UCSD-AML1 (cell line): Measurements from ENCODE around the gene SLX9.
"Not testable (repeated sequence)": the region's sequence is repeated elsewhere in the genome, so short reads cannot be mapped to it uniquely, and the experiment has no call there.

Experiments
- DNase-seq: peaks from one replicate; lab custom pipeline; 2025; ENCODE audit not compliant: unreplicated experiment; lab: John Stamatoyannopoulos, UW

SLX9 gene

DNA sequence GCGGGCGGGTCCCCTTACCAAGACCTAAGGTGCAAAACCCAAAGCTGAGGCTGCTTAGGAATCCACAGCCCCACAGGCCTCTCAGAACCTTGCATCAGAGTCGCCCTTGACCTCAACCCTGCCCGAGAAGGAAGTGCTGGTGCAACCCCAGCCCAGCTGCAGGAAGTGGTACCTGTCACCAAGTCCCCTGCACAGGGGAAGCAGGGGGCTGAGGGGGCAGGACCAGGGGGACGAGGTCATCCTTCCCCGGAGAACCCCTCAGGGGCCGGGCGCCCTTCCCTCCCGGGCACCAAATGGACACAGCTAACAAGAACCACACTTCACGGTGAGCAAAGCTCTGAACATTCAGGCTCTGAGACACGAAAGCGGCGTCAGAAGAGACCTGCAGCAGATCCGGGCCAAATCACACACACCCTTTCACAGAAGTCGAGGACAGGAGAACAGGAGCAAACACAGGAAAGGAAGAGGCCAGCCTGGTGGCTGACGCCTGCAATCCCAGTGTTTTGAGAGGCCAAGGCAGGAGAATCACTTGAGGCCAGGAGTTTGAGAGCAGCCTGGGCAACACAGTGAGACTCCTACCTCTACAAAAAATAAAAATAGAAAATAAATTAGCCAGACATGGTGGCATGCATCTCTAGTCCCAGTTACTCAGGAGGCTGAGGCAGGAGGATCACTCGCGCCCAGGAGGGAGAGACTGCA is 25.5 kb upstream of the SLX9 start:
- peak; percentile 70 for DNase-seq

DNA sequence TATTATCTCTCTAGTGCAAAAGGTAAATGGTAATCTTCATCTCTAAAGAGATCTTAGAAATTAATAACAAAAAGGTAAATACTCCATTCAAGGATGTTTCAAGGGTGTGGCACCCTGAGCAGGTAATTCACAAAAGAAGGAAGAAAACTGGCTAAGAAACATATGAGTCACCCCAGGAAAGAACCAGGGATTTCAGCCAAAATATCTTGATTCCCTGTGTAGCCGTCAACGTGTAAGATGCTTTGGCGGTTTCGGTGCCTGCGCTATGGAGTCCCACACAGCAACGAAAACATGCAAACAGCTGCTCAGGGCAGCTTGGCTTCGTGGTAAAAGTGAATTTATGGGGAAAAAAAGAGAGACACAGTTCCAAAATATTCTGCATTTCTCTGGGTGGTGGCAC is 22.9 kb upstream of the SLX9 start:
- no peak for DNase-seq

DNA sequence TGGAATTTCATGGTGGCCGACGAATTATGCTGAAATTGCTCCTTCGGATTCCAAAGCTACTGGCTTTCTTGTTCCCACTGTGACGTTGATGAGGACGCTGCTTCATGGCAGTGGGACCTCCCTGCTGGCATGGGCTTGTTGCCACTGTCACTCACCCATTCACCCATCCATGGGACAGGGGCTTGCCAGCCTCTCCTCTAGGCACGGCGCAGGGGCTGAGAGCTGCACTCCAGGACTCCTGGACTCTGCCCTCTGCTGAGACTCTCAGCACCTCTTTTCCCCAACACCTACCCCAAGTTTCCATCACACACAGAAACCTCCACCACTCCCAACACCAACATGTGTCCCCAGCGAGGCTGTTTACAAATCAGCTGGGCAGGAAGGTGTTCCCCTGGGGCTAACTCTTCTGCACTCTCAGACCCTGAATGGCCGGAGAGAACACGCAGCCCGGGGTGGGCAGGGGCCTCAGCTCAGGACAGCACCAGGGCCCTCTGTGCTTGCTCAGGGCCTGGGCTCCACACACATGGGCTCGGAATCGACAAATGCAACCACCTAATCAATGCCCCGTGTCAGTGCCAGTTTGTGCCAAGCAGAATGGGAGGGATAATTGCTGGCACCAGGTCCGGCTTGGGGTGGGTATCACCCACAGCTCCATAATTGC is 22.3 kb upstream of the SLX9 start:
- DNase-seq, result no peak

DNA sequence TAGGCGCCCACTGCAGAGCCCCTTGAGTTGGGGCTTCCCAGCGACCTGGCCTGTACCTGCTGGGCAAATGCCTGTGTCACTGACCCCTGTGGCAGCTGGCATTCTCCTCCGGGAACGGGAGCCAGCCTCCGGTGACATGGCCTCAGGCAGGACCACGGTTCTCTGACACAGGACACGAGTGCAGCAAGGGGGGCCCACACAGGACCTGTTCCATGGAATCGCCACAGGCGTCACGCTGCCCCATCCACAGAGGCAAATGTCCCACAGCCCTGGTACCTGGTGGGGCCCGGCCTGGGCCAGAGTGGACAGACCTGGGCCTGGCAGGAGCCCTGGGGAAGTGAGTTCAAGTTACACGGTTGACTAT is 21.7 kb upstream of the SLX9 start:
- DNase-seq, result no peak

DNA sequence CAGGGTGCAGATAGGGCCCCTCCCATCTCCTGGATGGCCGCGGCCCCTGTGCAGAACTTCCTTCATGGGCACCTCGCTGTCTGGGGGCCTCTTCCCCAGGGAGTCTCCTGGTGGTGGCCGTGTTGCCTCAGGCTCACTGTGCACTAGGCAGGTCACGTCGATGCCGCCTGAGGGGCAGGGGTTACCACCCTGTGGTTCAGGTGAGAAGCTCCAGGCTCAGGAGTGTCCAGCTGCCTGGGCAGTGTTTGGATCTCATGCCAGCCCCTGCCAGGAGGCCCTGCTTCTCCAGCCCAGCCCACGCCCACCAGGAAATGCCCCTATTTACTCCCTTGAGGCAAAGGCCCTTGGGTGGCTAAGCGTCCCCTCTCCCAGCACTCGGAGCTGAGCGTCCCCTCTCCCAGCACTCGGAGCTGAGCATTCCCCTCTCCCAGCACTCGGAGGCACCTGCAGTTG is 21.2 kb upstream of the SLX9 start:
- no peak for DNase-seq

DNA sequence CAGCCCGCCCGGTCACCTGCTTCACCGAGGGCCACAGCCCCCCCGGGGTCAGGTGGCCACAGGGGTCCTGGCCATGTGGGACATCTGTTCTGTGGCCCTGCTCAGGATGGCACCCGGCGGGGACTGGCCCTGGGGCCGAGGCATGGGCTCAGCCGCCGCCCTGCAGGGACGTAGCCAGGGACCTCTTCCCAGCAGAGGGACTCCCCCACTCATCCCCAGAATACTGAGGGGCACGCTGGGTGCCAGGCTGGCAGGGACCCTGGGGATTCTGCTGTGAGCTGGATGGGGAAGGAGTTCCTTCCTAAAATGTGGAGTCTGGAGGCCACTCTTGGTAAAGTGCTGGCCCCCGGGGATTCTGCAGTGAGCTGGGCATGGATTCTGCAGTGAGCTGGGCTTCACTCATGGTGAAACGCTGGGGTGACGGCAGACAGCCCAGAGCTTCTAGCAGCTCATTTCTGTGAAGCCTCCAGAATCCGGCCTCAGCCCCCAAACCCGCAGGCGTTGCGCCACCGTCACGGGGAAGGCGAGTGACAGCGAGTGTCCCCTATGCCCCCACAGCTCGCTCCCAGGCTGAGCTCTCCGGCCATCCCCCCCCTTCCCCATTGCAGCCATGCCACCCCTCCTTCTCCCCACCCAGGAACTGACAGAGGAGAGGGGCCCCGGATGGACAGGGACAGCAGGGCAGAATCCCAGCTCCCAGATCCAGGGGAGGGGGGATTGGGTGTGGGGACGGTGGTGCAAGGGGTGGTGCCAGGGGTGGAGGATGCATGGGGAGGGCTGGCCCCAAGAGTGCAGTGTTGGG is 20.5 kb upstream of the SLX9 start:
- DNase-seq, result no peak

DNA sequence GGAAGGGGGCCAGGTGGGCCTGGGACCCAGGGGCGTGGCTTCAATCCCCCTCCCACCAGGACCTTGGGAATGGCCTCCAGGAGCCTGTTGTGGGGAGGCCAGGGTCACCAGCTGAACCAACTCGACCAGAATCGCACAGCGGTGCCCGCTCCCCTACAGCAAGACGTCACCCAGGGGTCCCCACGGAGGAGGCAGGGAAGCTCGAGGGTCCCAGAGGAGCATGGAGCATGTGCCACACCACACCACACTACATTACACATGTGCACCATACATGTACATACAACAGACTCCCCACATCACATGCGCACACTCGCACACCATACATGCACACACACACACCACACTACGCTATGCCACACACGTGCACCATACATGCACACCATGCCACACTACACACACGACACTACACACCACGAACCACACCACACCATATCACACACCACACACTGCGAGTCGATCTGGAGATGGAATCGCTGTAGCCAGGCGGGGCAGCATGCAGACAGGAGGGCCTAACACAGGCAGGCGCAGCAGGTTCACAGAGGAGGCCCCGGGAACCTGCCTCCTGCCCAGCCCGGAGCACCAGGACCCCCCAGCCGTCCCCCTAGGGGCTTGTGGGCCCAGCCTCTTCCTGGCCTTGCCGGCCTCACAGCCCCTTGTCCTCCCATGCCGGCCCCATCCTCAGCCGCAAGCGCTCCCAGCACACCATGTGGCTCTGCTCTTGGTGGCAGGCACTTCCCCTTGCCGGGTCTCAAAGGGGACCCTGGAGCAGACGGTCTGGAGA is 19.7 kb upstream of the SLX9 start:
- DNase-seq, result peak; percentile 66

DNA sequence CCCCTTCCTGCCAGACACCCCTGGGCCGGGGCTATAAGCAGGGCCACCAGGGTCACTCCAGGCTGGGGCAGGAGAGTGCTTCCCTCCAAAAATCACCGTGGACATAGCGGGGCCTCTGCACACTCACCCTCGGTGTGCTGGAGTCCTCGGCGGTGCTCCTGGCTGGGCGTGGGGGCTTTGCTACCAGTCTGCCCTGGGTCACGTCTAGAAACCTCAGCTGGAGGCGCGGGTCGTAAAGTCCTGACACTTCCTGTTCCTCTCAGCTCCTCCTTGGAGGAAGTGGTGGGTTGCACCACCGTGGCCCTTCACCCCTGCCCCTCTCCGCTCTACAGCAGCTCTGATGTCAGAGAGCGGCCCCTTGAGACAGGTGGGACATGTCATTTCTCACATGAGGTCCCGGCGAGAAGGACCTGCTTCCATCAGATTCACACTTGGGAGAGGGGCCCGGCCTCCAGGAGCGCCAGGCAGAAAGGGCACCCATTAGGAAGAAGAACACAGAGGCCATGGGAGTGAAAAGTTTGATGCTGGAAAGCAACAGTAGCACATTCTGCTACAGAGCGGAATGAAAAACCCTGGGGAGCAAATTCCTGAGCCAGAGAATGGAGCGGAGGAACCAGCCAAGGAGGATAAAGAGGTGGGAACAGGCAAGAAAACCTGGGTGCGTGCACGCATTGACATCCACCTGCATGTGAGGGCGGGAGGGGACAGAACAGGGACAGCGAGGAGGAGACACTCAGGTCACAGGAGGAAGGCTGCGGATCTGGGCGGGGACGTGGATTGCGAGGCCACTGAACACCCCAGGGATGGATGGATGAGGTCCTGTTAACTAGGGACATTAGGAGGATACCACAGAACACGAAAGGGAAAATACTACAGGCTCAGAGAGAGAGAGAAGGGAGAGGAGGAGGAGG is 18.9 kb upstream of the SLX9 start, which contains the start of gene ITGB2:
Gene ITGB2 (minus strand): TSS at position 206 of the 911 bp plus-strand sequence. CDS start 10,117 bp downstream, outside the sequence.
- peak; percentile 67 for DNase-seq

DNA sequence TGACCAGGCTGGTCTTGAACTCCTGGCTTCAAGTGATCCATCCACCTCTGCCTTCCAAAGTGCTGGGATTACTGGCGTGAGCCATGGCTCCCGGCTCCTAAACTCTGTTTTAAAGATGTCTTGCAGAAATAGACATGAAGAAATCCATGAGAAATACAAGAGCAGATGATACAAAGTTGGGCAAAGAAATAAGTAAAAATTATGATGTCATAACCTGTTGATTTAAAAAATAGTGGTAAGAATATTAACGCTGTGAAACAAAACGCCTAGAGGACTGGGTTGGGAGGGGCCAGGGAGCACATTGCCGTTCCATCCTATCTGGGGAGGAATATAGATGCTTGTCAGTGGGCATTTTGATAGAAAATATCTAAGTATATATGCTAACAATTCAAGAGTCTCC is 17.9 kb upstream of the SLX9 start:
- DNase-seq, result no peak

DNA sequence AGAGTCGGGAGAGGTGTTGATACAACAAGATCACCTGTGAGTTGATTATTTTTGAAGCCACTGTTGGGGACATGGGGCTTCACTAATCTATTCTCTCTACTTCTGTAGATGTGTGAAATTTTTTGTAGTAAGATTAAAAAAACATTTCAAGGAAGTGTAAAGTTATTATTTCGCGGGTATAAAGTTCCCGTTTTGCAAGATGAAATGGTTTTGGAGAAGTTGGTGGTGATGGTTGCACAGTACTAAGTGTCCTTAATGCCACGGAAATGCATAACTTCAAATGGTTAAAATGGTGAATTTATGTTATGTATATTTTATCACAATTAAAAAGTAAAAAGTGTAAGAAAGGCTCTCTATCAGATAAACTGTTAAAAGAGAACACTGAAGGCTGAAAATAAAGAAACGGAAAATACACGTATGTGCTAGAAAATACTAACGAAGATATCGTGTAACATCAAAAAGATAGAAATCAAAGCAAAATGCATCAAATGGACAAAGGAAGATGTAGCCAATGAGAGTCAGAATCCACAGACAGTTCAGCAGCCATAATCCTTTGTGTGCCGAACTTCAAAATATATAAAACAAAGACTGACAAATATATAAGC is 16.2 kb upstream of the SLX9 start:
- no peak for DNase-seq

DNA sequence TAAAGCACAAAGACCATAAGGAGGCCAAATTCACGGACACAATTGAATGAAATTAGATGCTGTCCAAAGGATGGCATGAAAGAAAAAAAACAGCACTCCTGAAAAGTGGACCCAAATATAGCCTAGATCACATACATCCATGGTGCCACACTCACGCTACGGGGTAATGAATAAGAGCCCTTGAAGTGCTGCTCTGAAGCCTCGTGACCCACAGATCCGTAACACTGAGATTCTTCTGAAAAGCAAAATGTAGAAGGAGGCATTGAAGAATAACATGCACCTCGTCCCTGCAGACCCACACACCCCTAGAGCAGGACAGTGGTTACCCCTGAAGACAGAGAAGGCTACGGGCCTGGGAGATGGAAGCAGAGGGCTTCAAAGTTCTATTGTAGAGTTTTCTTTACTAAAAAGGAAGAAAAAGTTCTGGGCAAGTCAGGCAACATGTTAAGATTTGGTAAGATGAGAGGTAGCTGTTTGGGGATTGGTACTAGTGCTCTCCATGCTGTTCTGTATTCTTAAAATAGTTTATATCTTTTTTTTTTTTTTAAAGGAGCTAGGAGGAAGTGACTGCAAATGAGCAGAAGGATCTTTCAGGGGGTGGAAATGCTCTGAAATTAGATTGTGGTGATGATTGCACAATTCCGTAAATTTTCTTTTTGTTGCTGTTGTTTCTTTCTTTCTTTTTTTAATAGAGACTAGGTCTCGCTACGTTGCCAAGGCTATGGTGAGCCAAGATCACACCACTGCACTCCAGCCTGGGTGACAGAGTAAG is 15.0 kb upstream of the SLX9 start:
- no peak for DNase-seq

DNA sequence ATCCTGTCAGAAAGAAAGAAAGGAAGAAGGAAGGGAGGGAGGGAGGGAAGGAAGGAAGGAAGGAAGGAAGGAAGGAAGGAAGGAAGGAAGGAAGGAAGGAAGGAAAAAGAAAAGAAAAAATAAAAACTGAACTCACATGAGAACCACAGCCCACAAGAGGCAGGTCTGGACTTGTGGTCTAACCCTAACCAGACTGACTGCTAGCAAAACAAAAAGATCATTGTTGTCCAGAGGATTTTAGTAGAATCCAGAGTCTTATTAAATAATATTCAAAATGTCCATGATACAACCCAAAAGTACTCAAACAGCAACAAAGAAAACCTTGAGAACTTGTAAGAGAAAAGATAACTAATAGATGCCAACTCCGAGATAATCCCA is 14.5 kb upstream of the SLX9 start:
- no peak for DNase-seq

DNA sequence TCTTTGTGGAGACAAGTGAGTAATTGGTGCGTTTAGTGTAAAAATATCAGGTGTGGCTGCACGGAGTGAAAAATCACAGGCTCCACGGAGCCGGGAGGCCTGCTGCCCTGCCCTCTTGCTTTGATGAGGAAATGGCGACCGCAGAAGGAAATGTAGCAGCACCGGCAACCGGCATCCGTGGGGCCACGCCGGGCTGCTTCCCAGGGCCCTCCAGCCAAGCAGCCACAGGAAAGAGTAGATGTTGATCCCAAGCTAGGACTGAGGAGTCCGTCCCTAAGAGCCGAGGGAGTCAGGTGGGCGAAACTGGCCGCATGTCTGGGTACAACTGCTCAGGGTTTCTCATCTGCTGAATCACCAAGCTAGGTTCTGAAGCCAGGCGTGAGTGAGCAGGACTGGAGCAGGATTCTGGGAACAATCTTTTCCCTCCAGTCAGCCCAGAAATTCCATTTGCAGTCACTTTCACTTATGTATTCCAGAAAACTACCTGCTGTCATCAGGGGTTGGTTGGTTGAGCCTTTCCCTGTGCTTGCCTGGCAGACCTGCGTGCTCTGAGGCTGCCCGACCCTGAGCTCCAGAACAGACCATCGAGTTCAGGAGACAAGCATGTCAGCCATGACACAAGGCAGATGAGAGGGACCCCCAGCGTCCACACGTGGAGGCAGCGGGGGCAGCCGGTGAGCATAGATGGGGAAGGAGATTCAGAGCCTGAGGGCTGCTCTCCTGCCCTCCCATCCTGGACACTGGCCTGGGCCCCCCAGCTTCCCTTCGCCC is 13.3 kb upstream of the SLX9 start:
- DNase-seq, result peak; percentile 69

DNA sequence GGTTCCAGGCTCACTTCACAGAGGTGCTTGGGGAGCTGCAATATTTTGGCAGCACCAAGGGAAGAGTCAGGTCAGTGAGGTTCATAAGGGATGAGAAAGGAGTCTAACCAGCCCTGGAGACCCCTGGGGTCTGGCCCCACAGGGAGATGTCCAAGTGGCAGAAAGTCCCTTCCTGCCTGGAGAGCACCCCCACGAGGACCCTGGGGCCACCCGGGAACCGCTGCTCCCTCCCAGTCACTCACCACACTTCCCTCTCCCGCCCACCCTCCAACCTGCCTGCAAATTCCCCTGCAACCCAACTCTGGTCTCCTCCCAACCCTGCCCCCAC is 12.6 kb upstream of the SLX9 start:
- no peak for DNase-seq

DNA sequence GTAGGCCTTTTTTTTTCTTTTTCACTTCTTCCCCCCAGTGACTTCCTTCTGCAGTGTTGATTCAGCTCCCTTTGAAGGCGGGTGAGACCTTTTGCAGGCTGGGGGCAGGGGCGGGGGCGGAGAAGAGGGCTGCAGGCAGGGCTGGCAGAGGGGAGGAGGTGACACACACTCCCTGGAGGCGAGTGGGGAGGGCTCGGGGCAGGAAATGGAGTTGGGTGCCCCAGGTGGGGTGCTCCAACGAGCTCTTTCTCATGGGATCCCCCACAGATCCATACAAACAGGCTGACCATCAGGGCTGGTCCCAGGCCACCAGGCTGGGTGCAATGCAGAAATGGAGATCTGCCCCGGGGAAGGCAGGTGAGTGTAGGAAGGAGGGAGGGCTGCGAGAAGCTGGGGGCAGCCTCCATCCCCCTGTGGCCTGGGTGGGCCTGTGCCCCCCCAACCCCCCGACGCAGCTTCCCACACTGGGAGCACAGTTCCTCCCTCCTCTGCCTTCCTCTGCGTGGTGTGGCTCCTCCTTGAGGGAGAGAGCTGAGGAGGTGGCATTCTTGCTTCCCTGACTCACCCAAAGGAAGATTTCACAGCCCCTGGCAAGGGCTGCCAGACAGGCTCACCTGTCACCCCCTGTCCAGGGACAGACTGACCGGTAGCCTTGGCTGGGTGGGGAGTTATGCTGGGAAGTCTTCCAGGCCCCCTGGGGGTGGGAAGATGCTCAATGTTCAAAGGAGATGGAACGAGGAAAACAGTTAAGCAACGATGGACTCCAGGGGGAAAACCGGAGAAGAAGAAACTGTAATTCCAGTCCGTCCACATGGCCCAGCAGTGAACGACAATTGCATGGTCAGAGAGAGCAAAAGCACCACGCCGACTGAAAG is 12.0 kb upstream of the SLX9 start:
- DNase-seq, result peak; percentile 81

DNA sequence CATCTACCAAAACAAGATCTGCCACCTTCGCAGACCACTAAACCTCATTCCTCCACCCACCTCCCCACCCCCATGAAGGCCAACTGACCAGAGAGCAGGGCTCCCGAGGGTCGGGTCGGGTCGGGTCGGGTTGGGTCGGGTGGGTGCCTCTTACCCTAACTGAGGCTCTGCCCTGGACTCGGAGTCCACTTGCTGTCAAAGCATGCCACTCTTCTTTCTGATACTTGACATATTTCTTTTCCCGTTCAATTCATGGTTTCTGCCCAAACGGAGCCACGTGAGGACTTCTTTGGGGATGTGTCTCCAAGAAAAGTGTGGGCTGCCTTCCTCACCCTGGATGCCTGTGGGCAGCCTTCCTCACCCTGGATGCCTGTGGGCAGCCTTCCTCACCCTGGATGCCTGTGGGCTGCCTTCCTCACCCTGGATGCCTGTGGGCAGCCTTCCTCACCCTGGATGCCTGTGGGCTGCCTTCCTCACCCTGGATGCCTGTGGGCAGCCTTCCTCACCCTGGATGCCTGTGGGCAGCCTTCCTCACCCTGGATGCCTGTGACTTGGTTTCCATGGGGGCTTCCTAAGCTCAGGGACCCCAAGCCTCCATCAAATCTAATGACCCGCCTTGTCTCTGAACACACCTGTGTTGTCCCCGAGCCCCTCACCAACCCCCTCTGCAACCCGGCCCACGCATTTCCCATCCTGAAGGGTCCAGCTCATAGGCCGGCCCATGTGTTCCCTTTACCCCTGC is 11.2 kb upstream of the SLX9 start:
- not testable (repeated sequence) for DNase-seq
